DMS79 treated with DMSO at 0.1 percent for 48 hours (cell line): ENCODE results near the gene TCP1.
"Not testable (repeated sequence)": the region's sequence is repeated elsewhere in the genome, so short reads cannot be mapped to it uniquely, and the experiment has no call there.

Source experiments
- DNase-seq: peaks from one replicate; lab custom pipeline; 2025; lab: John Stamatoyannopoulos, UW

Gene TCP1

GRCh38 chr6:159789377-159790148 is at the start of gene TCP1:
Gene TCP1, minus strand, starts transcription at chr6:159789602. Its CDS starts 134 bp downstream, at chr6:159789468.
- peak; percentile 99 for DNase-seq

DNA sequence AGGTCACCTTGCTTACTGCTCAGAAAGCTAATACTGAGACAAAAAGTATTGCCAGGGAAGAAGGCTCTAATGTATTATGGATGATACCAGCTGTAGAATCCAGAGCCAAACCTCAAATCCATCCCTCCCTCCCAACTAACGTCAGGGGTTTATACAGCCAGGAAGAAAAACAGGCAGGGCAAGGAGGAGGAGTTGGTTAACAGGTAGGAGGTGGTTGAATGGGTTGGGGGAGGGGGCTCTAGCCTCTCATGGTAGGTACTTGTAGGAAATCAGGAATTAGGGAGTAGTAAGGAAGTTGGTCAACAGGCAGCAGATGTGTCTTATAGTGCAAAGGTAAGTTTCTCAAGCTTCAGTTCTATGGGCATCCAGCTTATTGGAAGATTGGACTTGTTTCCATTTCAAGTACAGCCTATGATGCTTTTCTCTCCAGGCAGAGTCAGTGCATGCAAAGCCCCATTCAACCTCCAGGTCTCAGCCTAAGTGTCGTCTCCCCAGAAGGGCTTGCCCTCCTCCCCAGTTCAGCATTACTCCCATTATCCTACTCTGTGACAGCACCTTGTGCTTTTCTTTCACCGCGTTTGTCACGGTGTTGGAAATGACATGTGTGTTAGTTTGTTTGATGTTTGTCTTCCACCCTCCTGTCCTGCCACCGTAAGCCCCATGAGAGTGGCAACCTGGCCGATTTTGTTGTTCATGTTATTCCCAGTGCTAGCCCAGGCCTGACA is 48.8 kb upstream of the TCP1 start:
- DNase-seq = no peak

- no peak for DNase-seq
Measured at GRCh38 chr6:159837511-159837910, 48.1 kb upstream of the TCP1 start.

DNA sequence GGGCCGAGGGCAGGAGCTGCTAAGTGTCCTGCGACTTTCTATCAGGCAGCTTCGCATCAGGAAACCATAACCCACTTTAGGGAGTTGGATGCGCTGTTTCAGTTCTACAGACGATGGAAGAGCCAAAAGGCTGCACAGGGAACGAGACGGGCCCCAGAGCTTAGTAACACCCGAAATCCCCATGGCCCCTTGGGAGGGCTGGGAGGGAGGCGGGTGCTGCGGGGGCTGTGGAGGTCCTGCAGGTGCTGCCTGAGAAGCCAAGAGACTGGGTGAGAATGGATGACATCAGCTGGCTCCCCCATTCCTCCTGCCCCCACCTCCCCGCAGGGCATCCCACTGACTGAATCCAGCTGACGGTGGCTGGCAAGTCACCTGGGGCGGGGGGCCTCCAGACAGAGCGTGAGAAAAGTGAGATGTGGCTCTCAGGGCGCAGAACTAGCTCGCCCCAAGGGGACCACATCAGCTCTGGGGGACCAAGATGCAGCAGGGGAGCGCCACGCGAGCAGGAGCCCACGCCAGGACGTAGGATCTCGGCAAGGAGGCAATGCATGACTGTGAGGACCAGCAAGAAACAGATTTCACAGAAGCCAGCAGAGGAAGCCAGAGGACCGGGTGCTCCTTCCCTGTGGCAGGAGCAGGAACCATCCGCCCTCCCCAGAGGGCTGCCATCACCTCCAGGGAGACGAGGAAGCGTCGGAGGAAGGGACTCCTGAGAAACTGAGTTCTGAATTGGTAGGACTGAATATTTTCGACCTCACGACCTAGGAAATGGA is 47.5 kb upstream of the TCP1 start:
- no peak for DNase-seq

DNA sequence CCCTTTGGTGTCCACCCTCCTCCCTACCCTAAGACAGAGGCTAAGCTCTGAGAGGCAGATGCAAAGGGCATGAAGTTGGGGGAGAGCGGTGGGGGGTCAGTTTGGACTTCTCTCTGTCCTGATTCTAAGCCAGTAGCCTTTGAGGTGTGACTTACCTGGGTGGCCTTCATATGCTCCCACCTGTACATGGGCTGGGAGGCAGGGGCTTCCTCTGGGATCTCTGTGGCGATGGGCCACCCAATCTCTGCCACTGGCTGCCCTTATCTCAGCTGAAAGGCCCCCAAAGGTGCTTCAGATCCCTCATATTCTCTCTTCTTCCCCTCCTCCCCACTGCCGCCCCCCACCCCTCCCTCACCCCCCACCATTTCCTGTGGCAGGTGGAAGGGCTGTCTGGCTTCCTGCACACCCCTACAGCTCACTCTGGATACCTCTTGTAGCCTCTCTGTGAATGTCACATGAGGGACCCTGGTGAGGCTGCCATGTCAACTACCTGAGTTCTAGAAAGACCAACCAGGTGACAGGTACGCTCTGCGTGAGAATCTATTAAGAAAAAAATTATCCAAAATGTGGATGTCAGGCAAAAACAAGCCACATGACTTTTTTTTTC is 44.7 kb upstream of the TCP1 start:
- DNase-seq = no peak

DNA sequence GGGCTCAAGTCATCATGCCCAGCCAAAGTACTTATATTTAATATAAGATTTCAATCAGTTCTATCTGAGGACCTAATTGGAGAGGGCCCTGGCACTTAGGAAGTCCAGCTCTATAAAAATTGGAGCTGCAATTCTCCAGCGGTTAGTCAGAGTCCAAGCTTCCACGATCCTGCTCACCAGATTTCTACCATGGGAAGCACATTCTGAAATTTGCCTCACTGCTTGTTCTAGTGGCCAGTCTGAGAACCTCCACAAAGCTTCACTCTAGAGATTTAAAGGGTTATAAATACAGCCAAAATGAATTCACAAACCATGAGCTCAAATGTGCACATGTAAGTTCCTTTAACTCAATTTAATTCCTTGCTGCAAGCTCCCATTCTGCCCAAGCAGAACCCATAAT is 44.2 kb upstream of the TCP1 start:
- DNase-seq = no peak

- no peak for DNase-seq
Measured at GRCh38 chr6:159832946-159833345, 43.5 kb upstream of the TCP1 start.

- DNase-seq = peak; percentile 66
Measured at GRCh38 chr6:159831373-159831679, 41.9 kb upstream of the TCP1 start.

DNA sequence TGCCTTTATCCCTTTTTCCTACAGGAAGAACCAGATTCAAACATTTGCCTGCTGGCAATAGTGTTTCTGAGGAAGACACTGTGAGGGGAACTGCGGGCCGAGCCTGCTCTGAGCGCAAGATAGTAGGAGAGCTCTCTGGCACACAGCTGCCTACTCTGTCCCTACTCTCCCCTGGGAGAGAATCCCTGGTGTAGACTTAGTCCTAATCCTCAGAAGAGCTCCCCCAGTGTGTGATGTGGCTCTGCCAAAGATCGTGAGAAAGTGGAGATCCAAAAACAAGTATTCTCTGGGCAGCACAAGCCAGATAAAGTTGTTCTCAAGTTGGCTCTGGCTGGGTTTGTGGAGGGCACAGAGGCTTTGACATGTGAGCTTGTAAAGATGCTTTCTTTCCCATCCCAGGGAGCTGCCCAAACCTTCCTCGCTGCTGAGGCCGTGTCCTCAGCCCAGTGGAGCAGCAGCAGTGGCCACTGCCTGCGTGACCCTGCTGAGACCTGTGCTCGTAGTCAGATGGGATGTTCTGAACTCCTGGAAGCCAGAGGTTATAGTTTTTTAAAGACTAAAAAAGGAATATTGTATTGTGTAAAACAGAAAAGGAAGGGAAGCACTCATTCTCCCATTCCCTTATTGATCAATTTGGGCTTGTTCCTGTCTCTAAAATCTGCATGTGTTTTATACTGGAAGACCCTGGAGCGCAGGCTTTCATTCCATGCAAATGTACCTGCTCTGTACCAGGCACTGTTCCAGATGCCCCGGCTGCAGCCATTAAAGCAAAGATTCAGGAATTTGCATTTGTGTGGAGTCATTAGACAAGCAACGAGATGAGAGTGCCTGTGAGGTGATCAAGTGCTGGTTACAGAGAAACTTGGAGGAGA is 41.3 kb upstream of the TCP1 start:
- DNase-seq = no peak

GRCh38 chr6:159829526-159829925 is 40.1 kb upstream of the TCP1 start:
- DNase-seq = no peak

- DNase-seq = no peak
Measured at GRCh38 chr6:159828074-159828473, 38.7 kb upstream of the TCP1 start.

- peak; percentile 84 for DNase-seq
Measured at GRCh38 chr6:159826968-159827647, 37.7 kb upstream of the TCP1 start.

DNA sequence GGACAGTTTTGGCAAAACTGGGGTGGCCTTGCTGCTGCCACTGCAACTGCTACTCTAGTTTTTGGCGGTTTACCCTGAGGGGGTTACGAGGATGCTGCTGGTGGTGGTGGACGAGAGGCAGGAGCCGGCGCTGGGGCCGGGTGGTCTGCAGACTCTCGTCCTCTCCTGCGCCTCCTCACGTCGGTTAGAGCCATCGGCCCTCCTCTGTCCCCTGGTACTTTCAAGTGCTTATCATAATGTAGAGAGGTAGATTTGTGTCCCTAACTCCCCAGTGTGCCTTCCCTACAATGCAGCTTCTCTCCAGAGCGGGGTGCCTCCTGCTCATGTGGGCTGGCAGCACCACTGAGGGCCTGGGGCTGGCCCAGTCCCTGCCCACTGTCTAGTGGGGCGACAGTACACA is 36.6 kb upstream of the TCP1 start:
- DNase-seq = no peak

DNA sequence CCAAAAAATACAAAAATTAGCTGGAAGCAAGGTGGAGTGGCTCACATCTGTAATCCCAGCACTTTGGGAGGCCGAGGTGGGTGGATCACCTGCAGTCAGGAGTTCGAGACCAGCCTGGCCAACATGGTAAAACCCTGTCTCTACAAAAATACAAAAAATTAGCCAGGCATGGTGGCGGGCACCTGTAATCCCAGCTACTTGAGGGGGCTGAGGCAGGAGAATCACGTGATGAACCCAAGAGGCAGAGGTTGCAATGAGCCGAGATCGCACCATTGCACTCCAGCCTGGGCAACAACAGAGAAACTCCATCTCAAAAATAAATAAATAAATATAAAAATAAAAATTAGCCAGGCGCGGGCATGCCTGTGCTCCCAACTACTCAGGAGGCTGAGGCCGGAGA is 35.3 kb upstream of the TCP1 start:
- DNase-seq = not testable (repeated sequence)

GRCh38 chr6:159823953-159824352 is 34.6 kb upstream of the TCP1 start:
- DNase-seq = no peak

DNA sequence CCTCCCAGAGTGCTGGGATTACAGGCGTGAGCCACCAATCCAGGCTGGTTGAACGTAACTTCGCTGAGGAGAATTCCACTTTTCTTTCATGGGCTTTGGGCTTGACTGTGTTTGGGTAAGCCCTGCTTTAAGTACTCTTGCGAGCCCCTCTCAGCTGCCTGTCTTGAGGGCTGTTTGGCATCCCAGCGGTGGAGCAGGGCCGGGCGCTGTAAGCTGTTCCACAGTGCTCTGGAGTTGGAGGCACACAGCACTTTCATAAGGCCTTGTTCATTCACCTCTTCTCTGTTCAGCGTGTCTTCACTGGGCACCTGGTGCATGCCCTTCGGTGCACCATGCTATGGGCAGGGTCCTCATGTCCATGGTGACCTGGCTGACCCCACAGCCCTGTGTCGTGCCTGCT is 32.3 kb upstream of the TCP1 start:
- no peak for DNase-seq

- no peak for DNase-seq
Measured at GRCh38 chr6:159821122-159821521, 31.7 kb upstream of the TCP1 start.

DNA sequence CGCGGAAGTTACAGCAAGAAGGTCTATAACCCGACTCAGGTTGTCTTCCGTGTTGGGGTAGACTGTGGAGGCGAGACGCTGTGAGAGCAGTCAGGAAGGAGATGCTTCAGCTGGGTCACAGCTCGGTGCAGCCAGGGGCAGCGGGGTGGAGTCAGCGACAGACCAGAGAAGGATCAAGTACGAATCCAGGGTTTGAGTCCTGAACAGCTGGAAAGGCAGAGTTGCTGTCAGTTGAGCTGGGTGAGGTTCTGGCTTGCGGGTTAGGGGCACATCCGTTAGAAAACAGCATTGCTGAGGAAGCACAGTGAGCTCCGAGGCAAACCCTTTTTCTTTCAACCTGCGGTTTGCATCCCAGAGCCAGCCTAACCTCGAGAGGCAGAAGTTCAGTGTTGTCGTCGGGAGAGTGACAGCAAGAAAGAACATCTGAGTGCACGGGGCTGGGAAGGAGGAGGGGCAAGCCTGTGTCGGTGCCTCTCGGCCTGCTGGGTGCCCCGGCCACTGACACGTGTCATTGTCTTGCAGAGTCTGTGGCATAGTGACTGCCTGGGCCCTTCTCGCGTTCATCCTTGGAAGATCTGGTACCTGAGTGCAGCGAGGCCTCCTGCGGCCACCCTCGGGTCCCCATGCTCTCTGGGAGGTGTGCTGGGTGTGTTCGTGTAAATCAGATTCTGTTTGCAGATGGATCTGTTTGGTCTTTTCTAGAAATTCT is 30.7 kb upstream of the TCP1 start:
- DNase-seq = peak; percentile 58

GRCh38 chr6:159819098-159819497 is 29.7 kb upstream of the TCP1 start:
- no peak for DNase-seq
